IPS-20b (cell line): ENCODE measurements around the gene BPNT1.
"Not testable (repeated sequence)": the region's sequence is repeated elsewhere in the genome, so short reads cannot be mapped to it uniquely, and the experiment has no call there.

Experiments
- H3K27ac ChIP-seq: one replicate; pipeline ENCODE4 v1.5.1; 2013; ENCODE audit warnings: low read length
- H3K27me3 ChIP-seq: 2 replicates; pipeline ENCODE4 v1.6.1; 2013; ENCODE audit warnings: mild to moderate bottlenecking, low read length, inconsistent platforms; ENCODE audit not compliant: insufficient read depth
- H3K36me3 ChIP-seq: 2 replicates; pipeline ENCODE4 v1.6.1; 2013; ENCODE audit warnings: low read depth, mild to moderate bottlenecking, inconsistent platforms, low read length, moderate library complexity; ENCODE audit not compliant: insufficient read depth
- H3K4me1 ChIP-seq: 2 replicates; pipeline ENCODE4 v1.6.1; 2013; ENCODE audit warnings: mild to moderate bottlenecking, control low read depth, inconsistent platforms, low read length, moderate library complexity; ENCODE audit not compliant: insufficient read depth
- H3K4me3 ChIP-seq: 2 replicates; pipeline ENCODE4 v1.5.1; 2013; ENCODE audit warnings: mild to moderate bottlenecking, low read length, inconsistent platforms
- H3K9ac ChIP-seq: 2 replicates; pipeline ENCODE4 v1.6.1; 2013; ENCODE audit warnings: low read depth, mild to moderate bottlenecking, inconsistent platforms, low read length, moderate library complexity
- H3K9me3 ChIP-seq: 2 replicates; pipeline ENCODE4 v1.6.1; 2013; ENCODE audit warnings: mild to moderate bottlenecking, low read depth, low read length, inconsistent platforms; ENCODE audit not compliant: insufficient read depth

BPNT1 gene

DNA sequence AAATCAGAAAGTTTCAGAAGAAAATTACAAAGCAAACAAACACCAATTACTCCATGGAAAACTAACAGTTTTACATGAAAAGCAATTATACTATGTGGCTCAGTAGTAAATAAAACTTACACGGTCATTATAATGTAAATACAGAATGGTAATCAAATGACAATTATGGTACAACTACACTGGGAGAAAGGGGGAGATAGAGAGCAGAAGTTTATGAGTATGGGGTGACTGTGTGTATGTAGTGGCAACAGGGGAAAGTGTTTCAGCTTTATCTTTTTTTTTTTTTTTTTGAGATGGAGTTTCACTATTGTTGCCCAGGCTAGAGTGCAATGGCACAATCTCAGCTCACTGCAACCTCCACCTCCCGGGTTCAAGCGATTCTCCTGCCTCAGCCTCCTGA, 51.8 kb downstream of the BPNT1 start:
- H3K27me3 ChIP-seq, H3K9me3 ChIP-seq, H3K9ac ChIP-seq, H3K4me1 ChIP-seq, H3K4me3 ChIP-seq, H3K27ac ChIP-seq: not testable (repeated sequence)
- peaks cover 45% of the 10 kb centered on the region for H3K36me3 ChIP-seq

GRCh38 chr1:220032911-220033310, 56.7 kb downstream of the BPNT1 start:
- Histone ChIP-seq H3K27me3 (no peaks in the 10 kb centered on the region), H3K27ac (no peak overlapping the region), H3K36me3 (peaks cover 63% of the 10 kb centered on the region), H3K9me3 (no peaks in the 10 kb centered on the region), H3K9ac (no peak overlapping the region), H3K4me1 (no peaks in the 10 kb centered on the region), H3K4me3 (no peak overlapping the region)

DNA sequence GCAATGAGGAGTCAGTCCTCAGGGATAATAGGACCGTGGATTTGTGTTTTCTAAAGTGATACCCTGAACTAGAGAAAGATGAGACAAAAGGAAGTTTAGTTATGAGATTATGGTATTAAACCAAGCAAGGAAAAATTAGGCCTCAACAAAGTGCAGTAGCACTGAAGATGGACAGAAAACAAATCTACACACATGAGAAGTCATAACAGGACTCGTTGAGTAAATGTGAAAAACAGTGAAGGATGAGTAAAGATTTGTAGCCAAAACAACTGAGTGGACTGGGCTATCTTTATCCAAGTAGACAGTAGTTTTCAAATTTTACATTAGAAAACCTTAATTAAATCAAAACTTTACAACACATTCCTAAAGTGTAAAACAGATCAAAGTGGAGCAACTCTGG, 58.3 kb downstream of the BPNT1 start:
- peaks cover 64% of the 10 kb centered on the region for H3K36me3 ChIP-seq

GRCh38 chr1:220028346-220028895, 61.2 kb downstream of the BPNT1 start:
- Histone ChIP-seq H3K27ac (no peak overlapping the region), H3K36me3 (peaks cover 72% of the 10 kb centered on the region), H3K9me3 (no peaks in the 10 kb centered on the region), H3K4me1 (no peaks in the 10 kb centered on the region), H3K4me3 (no peak overlapping the region), H3K27me3 (no peaks in the 10 kb centered on the region), H3K9ac (no peak overlapping the region)

More for the DNA sequence above, 58.3 kb downstream of the BPNT1 start:
- H3K9me3 ChIP-seq = no peaks in the 10 kb centered on the region
- H3K4me1 ChIP-seq = no peaks in the 10 kb centered on the region
- no peaks in the 10 kb centered on the region for H3K27me3 ChIP-seq
- H3K9ac ChIP-seq = no peak overlapping the region
- H3K4me3 ChIP-seq = no peak overlapping the region
- no peak overlapping the region for H3K27ac ChIP-seq

GRCh38 chr1:220019071-220019470, 70.5 kb downstream of the BPNT1 start:
- Histone ChIP-seq H3K4me1 (no peaks in the 10 kb centered on the region), H3K27ac (no peak overlapping the region), H3K9me3 (no peaks in the 10 kb centered on the region), H3K36me3 (peaks cover 85% of the 10 kb centered on the region), H3K27me3 (no peaks in the 10 kb centered on the region), H3K9ac (no peak overlapping the region), H3K4me3 (no peak overlapping the region)

DNA sequence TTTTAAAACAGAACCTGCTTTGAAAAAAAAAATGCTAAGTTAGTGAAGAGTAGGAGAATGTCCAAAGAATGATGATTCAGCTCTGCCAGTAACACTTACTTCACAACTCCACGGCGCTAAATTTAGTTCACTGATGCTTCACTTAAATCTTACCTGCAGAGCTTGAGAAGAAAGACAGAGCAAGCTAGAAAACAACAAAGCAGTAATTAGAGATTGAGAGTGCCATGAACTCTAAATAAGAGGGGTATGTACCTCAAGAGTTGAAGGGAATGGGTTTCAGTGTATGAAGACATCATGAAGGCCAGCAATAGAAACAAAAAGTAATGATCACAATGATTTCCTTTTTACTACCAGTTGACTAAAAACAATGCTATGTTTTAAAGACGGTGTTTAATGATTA, 76.1 kb downstream of the BPNT1 start:
- Histone ChIP-seq H3K27ac (no peak overlapping the region), H3K9ac (no peak overlapping the region), H3K27me3 (no peaks in the 10 kb centered on the region), H3K4me1 (no peaks in the 10 kb centered on the region), H3K4me3 (no peak overlapping the region), H3K36me3 (peaks cover 76% of the 10 kb centered on the region), H3K9me3 (no peaks in the 10 kb centered on the region)

DNA sequence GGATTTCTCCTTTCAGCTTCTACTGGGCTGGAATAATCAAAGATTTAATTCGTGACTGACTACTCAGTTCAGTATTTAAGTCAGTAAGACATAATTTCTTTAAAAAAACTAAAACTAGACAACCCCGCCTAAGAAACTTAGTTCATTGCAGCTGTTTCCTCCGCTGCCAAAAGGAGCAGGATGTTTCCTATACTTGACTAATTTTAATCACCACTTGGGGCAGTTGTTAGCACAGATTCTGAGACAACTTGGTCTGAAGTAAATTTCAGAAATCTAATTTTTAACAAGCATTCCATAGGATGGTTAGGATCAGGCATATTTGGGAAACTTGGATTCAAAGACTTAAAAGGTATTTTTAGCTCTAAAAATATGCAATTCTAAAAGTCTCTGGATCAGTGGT, 77.3 kb downstream of the BPNT1 start:
- peaks cover 70% of the 10 kb centered on the region for H3K36me3 ChIP-seq
- no peak overlapping the region for H3K27ac ChIP-seq
- H3K9me3 ChIP-seq = no peaks in the 10 kb centered on the region
- H3K9ac ChIP-seq = no peak overlapping the region
- no peak overlapping the region for H3K4me3 ChIP-seq
- no peaks in the 10 kb centered on the region for H3K4me1 ChIP-seq
- no peaks in the 10 kb centered on the region for H3K27me3 ChIP-seq

- Histone ChIP-seq H3K36me3 (peaks cover 72% of the 10 kb centered on the region), H3K9me3 (no peaks in the 10 kb centered on the region)
Observed at GRCh38 chr1:220011620-220012019, 78.0 kb downstream of the BPNT1 start.

More at GRCh38 chr1:220011620-220012019, 78.0 kb downstream of the BPNT1 start:
- H3K27me3 ChIP-seq = no peaks in the 10 kb centered on the region
- H3K4me1 ChIP-seq = no peaks in the 10 kb centered on the region
- no peak overlapping the region for H3K4me3 ChIP-seq
- no peak overlapping the region for H3K27ac ChIP-seq
- no peak overlapping the region for H3K9ac ChIP-seq
